Measurements from ENCODE around the gene NR2F1-AS1.
"Not testable (repeated sequence)": the region's sequence is repeated elsewhere in the genome, so short reads cannot be mapped to it uniquely, and the experiment has no call there.

The NR2F1-AS1 gene

DNA sequence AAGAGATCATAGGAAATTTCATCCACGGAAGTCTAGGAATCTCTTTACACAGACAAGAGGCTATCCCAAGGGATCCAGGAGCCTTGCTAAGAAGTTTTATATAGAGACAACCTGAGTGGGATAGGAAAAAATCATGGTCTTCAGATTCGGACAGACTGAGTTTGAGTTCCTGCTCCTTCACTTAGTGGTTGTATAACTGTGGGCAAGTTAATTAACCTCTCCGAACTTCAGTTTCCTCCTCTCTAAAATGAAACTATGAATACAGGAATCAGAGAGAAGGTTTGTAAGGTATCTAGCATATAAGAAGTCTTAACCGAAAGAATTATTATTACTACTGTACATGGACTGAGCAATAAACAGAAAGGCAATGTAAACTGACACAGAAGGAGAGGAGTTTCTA is 35.1 kb downstream of the NR2F1-AS1 start (continued):
- TF ChIP-seq, protein P1, sequence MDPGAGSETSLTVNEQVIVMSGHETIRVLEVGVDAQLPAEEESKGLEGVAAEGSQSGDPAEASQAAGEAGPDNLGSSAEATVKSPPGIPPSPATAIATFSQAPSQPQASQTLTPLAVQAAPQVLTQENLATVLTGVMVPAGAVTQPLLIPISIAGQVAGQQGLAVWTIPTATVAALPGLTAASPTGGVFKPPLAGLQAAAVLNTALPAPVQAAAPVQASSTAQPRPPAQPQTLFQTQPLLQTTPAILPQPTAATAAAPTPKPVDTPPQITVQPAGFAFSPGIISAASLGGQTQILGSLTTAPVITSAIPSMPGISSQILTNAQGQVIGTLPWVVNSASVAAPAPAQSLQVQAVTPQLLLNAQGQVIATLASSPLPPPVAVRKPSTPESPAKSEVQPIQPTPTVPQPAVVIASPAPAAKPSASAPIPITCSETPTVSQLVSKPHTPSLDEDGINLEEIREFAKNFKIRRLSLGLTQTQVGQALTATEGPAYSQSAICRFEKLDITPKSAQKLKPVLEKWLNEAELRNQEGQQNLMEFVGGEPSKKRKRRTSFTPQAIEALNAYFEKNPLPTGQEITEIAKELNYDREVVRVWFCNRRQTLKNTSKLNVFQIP (CRISPR knock-in tag; IDR thresholded peaks at IDR 0.05; ENCODE audit: borderline replicate concordance, low read depth), result no peak

DNA sequence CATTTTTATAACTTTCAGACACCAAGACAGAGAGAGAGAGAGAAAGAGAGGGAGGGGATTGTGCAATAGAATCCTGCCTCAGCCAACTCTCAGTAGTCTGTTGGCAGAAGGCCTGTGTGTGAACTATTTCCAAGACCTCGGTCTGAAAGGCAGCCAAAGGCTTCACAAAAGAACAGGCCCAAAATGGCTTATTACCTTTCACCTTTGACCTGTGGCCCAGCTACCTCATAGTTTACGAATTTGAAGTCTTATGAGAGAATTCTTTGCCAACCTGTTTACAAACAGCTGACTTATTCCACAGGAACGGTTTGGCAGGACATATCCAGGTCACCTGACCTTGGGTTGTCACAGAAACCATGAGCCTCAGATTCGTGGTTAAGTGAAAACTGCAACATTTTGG is 48.6 kb downstream of the NR2F1-AS1 start:
- TF ChIP-seq CSDC2 (CRISPR knock-in tag; IDR thresholded peaks at IDR 0.05) (0 out of 2 replicates have a peak, but pooled peaks have one; percentile 54), ZFP3 (CRISPR knock-in tag; IDR thresholded peaks at IDR 0.05) (no peak)
- ATAC-seq, result no peak; the same call in 2 of the 3 replicates

GRCh38 chr5:93521815-93522214 is 59.2 kb downstream of the NR2F1-AS1 start:
- TF ChIP-seq ZNF8 (CRISPR knock-in tag; IDR thresholded peaks at IDR 0.05), result peak; percentile 83
- ATAC-seq, result not testable (repeated sequence)

GRCh38 chr5:93519740-93520139 is 61.3 kb downstream of the NR2F1-AS1 start:
- TF ChIP-seq TOX (CRISPR knock-in tag; IDR thresholded peaks at IDR 0.05; ENCODE audit: borderline replicate concordance), result no peak
- TF ChIP-seq TCF4 (CRISPR knock-in tag; IDR thresholded peaks at IDR 0.05; ENCODE audit: borderline replicate concordance), result no peak
- no peak for TF ChIP-seq ESRRG (CRISPR knock-in tag; IDR thresholded peaks at IDR 0.05)
- no peak for TF ChIP-seq RARB (CRISPR knock-in tag; IDR thresholded peaks at IDR 0.05)
- TF ChIP-seq ISL1 (CRISPR knock-in tag; IDR thresholded peaks at IDR 0.05), result no peak
- TF ChIP-seq PPARA (CRISPR knock-in tag; IDR thresholded peaks at IDR 0.05; ENCODE audit: borderline replicate concordance), result no peak
- TF ChIP-seq BACH2 (CRISPR knock-in tag; IDR thresholded peaks at IDR 0.05; ENCODE audit: borderline replicate concordance), result no peak
- no peak for TF ChIP-seq ZFP3 (CRISPR knock-in tag; IDR thresholded peaks at IDR 0.05)
- no peak for TF ChIP-seq ZNF8 (CRISPR knock-in tag; IDR thresholded peaks at IDR 0.05)
- TF ChIP-seq, protein P1 (CRISPR knock-in tag; IDR thresholded peaks at IDR 0.05; ENCODE audit: borderline replicate concordance, low read depth), result no peak
- TF ChIP-seq ZFP30 (CRISPR knock-in tag; IDR thresholded peaks at IDR 0.05), result no peak
- ATAC-seq, result peak; percentile 76

DNA sequence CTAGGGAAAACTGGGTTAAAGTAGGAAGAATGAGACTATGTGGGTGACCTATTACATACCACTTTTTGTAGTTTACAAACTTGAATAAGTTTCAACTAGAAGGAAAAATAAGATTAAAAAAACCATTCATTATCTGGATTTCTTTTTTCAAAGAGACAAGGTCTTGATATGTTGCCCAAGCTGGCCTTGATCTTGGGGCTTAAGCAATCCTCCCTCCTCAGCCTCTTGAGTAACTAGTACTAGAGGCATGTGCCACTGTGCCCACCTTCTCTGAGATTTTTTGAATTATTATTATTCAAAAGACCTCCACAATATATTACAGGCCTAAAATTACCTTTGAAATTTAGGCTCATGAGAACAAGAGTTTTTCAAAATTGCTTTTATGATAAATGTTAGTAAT is 63.2 kb downstream of the NR2F1-AS1 start:
- ATAC-seq, result no peak
- no peak for TF ChIP-seq CSDC2 (CRISPR knock-in tag; IDR thresholded peaks at IDR 0.05)
- no peak for TF ChIP-seq ZC3H10 (CRISPR knock-in tag; IDR thresholded peaks at IDR 0.05)
- TF ChIP-seq RARB (CRISPR knock-in tag; IDR thresholded peaks at IDR 0.05), result no peak
- TF ChIP-seq ZNF565 (CRISPR knock-in tag; conservative IDR thresholded peaks at IDR 0.05; ENCODE audit: low read depth), result no peak
- no peak for TF ChIP-seq ZNF70 (CRISPR knock-in tag; IDR thresholded peaks at IDR 0.05)
- no peak for TF ChIP-seq CSRNP3 (CRISPR knock-in tag; IDR thresholded peaks at IDR 0.05)
- TF ChIP-seq ISL1 (CRISPR knock-in tag; IDR thresholded peaks at IDR 0.05), result no peak
- TF ChIP-seq ARNTL (CRISPR knock-in tag; IDR thresholded peaks at IDR 0.05; ENCODE audit: borderline replicate concordance, low read depth), result no peak
- no peak for TF ChIP-seq PPARA (CRISPR knock-in tag; IDR thresholded peaks at IDR 0.05; ENCODE audit: borderline replicate concordance)
- TF ChIP-seq ZFP30 (CRISPR knock-in tag; IDR thresholded peaks at IDR 0.05), result no peak
- TF ChIP-seq, protein P2, sequence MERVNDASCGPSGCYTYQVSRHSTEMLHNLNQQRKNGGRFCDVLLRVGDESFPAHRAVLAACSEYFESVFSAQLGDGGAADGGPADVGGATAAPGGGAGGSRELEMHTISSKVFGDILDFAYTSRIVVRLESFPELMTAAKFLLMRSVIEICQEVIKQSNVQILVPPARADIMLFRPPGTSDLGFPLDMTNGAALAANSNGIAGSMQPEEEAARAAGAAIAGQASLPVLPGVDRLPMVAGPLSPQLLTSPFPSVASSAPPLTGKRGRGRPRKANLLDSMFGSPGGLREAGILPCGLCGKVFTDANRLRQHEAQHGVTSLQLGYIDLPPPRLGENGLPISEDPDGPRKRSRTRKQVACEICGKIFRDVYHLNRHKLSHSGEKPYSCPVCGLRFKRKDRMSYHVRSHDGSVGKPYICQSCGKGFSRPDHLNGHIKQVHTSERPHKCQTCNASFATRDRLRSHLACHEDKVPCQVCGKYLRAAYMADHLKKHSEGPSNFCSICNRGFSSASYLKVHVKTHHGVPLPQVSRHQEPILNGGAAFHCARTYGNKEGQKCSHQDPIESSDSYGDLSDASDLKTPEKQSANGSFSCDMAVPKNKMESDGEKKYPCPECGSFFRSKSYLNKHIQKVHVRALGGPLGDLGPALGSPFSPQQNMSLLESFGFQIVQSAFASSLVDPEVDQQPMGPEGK (CRISPR knock-in tag; IDR thresholded peaks at IDR 0.05; ENCODE audit: borderline replicate concordance), result no peak
- no peak for TF ChIP-seq ESRRG (CRISPR knock-in tag; IDR thresholded peaks at IDR 0.05)
- no peak for TF ChIP-seq GLIS3 (CRISPR knock-in tag; IDR thresholded peaks at IDR 0.05)

DNA sequence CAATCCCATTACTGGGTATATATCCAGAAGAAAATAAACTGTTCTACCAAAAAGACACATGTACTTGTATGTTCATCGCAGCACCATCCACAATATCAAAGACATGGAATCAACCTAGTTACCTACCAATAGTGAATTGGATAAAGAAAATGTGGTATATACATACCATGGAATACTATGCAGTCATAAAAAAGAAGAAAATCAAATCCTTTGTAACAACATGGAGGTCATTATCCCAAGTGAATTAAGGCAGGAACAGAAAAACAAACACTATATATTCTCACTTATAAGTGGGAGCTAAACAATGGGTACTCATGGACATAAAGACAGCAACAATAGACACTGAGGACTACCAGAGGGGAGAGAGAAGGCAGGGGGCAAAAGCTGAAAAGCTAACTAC is 67.7 kb downstream of the NR2F1-AS1 start:
- no peak for ATAC-seq
- TF ChIP-seq, protein P1 (CRISPR knock-in tag; IDR thresholded peaks at IDR 0.05; ENCODE audit: borderline replicate concordance, low read depth), result no peak
- TF ChIP-seq CREB5 (CRISPR knock-in tag; IDR thresholded peaks at IDR 0.05; ENCODE audit: low read depth), result no peak
- TF ChIP-seq ISL1 (CRISPR knock-in tag; IDR thresholded peaks at IDR 0.05), result no peak
- TF ChIP-seq ARNTL (CRISPR knock-in tag; IDR thresholded peaks at IDR 0.05; ENCODE audit: borderline replicate concordance, low read depth), result no peak
- TF ChIP-seq RARB (CRISPR knock-in tag; IDR thresholded peaks at IDR 0.05), result no peak
- TF ChIP-seq TOX (CRISPR knock-in tag; IDR thresholded peaks at IDR 0.05; ENCODE audit: borderline replicate concordance), result no peak
- TF ChIP-seq PPARA (CRISPR knock-in tag; IDR thresholded peaks at IDR 0.05; ENCODE audit: borderline replicate concordance), result no peak
- no peak for TF ChIP-seq ZNF565 (CRISPR knock-in tag; conservative IDR thresholded peaks at IDR 0.05; ENCODE audit: low read depth)
- TF ChIP-seq ZFP3 (CRISPR knock-in tag; IDR thresholded peaks at IDR 0.05), result no peak
- TF ChIP-seq SNAI2 (CRISPR knock-in tag; IDR thresholded peaks at IDR 0.05), result no peak
- TF ChIP-seq OSR1 (CRISPR knock-in tag; IDR thresholded peaks at IDR 0.05), result no peak
